ENCODE measurements around the gene YDJC.
A peak's percentile ranks its signal among the peaks of the same experiment; 100 is the strongest.

GRCh38 chr22:21657360-21658032 is 27.7 kb upstream of the YDJC start:
- no peak for TF ChIP-seq POLR2AphosphoS5 (IDR thresholded peaks at IDR 0.05)
- TF ChIP-seq CTCF (IDR thresholded peaks at IDR 0.05), result peak in 1 of 2 donors; percentile 6
- TF ChIP-seq EP300 (IDR thresholded peaks at IDR 0.05), result no peak

Measured in suprapubic skin (tissue), 4 donors.